HG02571 (cell line): ENCODE results near the gene MUS81.

Source experiments
- ATAC-seq: cut with Tn5 transposase; IDR thresholded peaks from one replicate; pipeline ENCODE4 v1.9.1; 2021; ENCODE audit warnings: mild to moderate bottlenecking, moderate library complexity; ENCODE audit not compliant: unreplicated experiment

The MUS81 gene

DNA sequence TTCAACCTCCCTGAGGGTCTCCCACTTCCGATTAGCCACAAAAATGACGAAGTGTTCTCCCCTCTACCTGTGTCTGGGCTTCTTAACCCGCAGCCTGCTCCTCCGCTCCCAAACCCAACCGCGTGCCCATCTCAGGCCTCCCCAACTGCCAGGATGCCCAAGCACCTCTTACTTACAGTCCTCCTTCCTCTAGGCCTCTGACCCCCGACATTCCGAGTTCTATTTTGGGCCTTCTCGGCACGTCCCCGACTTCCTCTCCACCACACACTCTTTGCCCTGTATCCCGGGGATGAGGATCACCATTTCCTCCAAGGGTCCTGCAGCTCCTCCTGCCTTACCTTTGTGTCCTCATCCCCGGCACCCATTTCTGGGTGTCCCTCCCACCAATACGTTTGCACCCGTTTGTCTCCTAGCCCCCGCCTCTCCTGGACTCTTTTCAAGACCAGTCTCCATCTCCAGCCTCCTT, 388 bp upstream of the MUS81 start:
- ATAC-seq = no peak

DNA sequence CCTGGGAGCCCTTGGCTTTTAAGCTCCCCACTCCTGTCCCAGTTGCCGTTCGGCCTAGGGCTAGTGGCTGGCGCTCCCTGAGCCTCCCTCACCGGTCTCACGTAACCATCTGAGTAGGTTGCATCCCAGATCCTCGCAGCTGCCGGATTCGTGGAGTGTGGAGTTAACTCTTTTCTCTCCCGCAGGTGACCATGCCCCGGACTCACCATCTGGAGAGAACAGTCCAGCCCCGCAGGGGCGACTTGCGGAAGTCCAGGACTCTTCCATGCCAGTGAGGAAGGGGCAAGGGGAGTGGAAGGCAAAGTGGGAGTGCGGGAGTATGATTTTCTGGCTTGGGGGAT, 902 bp downstream of the MUS81 start:
- no peak for ATAC-seq

DNA sequence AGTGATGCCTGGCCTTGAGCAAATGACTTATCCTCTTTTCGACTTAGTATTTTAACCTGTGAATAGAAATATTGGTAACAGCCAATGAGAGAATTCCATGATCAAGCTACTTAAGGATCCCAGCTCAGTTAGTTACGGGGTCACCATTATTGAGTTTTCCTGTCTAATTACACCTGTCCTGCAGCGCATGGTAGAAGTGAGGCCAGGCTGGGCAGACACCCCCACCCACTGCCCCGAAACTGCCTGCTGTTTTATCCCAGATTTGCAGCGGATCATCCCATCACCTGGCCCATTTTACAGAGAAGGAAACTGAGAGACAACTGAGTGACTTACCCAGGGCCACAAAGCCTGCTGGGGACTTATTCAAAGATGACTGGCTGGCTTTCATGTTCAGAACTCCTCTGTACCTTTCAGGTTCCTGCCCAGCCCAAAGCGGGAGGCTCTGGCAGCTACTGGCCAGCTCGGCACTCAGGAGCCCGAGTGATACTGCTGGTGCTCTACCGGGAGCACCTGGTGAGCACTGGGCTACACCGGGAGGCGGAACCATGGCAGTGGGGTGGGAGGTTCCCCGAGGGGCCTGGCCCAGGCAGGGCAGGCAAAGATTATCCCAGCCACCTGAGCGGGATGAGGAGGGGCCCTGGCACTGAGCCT, 1.4 kb downstream of the MUS81 start:
- ATAC-seq = no peak

DNA sequence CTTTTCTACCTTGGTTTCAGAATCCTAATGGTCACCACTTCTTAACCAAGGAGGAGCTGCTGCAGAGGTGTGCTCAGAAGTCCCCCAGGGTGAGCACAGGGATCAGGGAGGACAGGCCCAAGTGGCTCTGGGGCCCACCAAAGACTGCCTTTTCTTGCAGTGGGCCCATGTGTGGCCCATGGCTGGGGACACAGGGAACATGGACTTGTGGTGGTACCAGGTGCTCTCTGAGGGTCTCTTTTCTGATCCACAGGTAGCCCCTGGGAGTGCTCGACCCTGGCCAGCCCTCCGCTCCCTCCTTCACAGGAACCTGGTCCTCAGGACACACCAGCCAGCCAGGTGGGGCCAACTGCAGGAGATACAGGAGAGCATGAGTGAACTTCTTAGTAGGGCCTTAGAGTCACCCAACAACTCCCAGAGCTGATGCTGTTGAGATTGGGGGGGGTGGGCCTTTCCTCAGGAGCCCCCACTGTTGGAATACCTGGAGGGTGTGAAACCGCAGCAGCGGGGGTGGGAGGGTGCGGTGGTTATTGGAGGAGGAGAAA, 2.0 kb downstream of the MUS81 start:
- ATAC-seq = no peak

DNA sequence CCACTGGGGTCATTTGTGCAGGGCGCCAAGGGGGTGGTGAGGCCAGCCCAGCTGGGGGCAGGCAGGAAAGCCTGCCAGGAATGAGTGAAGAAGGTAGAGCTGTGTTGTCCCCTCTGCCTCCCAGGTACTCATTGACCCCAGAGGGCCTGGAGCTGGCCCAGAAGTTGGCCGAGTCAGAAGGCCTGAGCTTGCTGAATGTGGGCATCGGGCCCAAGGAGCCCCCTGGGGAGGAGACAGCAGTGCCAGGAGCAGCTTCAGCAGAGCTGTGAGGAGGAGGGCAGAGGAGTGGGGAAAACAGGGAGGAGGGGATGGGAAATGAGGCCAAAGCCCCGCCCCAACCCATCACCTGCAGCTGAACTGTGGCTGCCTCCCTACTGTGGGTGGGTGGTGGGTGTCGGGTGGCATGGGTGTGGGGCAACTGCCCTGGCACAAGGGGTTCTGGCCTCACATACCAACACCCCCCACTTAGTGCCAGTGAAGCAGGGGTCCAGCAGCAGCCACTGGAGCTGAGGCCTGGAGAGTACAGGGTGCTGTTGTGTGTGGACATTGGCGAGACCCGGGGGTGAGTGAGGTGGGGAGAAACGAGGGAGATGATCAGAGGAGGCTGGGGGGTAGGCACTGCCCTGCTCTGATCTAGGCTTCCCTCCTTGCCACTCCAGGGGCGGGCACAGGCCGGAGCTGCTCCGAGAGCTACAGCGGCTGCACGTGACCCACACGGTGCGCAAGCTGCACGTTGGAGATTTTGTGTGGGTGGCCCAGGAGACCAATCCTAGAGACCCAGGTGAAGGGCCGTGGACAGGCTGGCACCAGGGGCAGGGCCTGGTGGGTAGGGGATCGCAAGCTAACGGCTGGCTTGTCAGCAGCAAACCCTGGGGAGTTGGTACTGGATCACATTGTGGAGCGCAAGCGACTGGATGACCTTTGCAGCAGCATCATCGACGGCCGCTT, 3.0 kb downstream of the MUS81 start:
- ATAC-seq = no peak

DNA sequence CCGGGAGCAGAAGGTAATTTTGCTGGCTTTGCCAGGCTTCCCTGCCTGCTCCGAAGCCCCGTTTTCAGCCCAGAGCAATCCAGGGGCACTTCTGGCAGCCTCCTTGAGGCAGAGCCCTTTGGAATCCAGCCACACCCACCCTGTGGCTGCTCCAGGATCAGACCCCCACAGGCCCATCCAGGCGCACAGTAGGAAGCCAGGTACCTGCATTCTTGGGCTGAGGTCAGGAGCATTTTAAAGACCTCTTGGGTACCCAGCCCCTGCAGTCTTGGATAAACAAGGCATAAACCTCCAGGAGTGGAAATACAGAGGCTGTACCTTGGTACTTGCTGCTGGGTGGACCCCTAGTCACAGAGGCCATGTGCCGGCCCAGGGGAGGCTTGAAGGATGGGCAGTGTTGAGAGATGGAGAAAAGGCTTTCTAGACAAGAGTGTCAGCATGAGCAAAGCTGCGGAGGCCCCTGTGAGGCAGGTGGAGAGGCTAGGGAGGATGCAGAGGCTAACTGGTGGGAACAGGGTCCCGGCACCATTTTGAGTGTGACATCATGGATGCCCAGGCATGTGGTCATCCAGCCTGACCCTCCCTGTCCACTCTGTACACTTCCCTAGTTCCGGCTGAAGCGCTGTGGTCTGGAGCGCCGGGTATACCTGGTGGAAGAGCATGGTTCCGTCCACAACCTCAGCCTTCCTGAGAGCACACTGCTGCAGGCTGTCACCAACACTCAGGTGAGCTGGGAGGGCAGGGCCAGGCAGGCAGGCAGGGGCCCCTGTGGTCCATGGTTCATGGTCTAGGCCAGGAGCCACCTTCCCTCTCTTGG, 3.9 kb downstream of the MUS81 start:
- no peak for ATAC-seq

DNA sequence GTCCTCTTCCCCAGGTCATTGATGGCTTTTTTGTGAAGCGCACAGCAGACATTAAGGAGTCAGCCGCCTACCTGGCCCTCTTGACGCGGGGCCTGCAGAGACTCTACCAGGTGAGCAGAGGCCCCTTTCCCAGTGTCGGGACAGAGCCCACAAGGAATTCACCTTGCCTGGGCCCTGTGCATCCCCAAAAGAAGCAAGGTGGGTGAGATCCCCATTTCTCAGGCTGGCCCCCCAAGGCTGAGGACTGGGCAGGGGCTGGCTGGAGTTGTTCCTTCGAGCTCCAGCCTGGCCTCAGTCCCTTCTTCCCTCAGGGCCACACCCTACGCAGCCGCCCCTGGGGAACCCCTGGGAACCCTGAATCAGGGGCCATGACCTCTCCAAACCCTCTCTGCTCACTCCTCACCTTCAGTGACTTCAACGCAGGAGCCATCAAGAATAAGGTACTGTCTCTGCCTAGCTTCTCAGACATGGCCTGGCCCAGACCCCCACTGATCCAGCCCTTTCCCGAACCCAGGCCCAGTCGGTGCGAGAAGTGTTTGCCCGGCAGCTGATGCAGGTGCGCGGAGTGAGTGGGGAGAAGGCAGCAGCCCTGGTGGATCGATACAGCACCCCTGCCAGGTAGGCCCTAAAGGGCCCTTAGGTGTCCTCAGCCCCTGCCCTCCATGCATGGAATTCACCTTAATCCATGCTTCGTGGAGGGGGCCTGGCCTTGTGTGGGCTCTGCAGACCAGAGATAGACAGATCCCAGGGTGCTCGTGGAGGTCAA, 4.7 kb downstream of the MUS81 start:
- no peak for ATAC-seq

DNA sequence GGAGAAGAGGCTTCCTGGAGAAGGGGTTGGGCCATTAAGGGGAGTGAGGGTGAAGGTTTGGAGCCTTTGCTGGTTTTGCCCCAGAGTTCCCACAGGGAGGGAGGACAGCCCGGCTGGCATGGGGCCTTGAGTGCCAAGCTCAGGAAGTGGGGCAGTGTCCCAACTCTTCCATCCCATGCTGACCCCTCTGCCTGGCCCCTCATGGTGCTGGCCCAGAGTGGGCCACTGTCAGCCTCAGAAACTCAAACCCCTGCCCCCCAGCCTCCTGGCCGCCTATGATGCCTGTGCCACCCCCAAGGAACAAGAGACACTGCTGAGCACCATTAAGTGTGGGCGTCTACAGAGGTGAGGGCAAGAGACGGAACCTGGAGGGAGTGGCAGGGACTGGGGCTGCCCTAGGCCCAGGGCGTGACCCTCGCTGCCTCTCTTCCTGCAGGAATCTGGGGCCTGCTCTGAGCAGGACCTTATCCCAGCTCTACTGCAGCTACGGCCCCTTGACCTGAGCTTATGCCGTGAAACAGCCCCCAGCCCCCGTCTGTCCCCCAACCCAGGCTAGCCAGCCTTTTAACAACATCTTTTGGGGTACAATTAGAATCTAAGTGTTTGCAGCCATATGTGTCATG, 5.4 kb downstream of the MUS81 start:
- no peak for ATAC-seq

DNA sequence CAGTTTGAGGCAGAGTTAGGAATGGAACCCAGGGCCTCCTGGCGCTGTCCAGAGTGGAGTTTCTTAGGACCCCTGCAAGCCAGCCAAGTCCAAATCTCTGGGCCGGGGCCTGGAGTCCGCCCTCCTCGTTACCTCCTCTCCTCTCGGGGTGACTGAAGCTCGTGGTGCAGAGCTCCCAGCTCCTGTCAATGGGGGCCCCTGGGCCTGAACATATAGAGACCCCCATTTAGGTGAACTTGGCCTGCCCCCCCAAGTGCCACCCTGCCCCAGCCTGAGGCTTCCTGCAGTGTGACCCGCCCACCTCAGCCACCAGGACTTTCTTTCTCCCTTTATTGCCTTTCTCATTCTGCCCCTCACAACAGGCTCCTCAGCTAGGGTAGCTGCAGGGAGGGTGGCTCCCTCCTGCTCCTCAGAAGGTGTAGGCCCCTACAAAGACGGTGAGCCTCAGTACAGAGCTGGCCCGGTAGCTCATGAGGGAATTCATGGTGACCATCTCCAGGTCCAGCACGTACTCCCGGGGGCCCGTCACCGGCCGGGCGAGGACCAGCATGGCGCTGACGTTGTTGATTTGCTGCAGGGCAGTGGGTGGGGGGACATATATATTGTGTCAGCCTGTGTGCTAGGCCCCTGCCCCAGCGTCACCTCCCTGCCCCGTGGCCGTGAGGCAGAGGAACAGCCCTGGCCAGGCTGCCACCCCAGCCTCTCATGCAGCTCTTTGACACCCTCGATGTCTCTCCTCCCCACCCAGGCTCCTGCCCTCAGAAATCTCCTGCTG, 6.5 kb downstream of the MUS81 start:
- no peak for ATAC-seq

DNA sequence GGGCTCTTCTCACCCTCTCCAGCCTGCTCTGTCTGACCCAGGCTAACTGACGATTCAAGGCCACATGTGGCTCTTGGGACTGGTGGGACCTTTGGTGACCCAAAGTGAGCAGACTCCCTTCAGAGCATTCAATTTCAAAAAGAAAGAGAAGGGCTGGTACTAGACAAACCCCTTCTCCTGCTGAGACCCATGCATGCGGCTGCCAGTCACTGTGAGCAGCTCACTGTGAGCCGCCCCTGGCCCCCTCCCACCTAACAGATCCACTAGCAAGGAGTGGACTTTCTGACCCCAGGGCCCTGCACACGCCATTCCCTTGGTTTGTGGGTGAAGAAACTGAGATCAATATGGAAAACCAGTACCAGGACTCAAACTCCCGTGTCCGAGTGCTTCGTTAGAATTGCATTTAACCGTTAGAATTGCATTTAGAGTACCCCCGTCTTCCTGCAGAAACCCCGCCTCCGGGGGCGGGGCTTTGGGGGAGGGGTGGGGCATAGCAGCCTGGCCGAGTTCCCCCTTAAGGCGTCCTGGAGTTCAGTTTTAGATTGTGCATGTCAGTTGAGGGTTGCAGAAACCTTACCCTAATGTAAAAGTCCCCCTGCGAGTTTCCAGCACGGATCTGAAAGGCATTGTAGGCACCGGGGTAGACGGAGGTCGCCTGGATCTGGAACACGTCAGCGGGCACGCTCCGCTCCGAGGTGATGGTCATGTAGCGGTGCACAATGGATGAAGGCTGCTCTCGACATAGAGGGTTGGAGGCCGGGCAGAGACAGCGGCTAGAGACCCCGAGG, 7.2 kb downstream of the MUS81 start:
- no peak for ATAC-seq

DNA sequence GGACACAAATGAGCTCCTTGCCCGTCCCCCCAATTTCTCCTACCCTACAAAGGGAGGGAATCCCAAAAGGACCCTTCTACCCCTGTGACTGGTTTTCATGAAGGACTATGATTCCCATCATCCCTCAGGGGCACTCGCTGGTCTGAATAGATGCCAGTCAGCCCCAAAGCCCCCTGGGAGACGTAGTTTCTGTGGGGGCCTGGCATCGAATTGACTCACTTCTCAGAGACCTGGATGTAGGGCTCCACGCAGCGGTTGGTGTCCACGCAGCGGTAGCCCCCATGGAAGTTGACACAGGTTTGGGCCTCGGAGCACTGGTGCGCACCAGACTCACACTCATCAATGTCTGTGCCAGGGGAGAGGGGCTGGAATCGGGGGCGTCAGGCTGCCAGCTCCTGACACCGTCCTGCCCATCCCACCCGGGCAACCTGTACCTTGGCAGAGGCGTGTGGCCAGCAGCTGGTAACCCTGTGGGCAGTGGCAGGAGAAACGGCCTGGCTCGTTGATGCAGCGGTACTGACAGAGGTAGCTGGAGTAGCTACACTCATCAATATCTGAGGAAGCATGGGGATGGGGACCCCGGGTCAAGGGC, 7.9 kb downstream of the MUS81 start:
- ATAC-seq = no peak

DNA sequence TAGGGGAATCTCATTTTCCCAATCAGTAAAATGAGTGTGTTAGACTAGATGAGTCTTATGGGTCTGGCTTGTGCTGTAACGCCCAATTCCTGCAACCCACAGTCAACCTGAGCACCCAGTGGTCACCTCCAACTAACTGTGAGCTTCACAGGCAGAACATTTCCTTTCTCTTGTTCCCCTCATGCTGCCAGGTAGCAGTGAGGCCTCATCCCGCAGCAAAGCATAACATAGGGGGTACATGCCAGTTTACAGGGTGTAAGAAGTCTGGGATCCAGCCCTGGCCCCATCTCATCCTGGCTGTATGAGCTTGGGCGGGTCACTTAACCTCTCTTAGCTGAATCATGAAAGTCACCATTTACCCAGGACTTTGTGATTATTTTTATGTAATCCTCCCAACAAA, 8.7 kb downstream of the MUS81 start:
- ATAC-seq = no peak

DNA sequence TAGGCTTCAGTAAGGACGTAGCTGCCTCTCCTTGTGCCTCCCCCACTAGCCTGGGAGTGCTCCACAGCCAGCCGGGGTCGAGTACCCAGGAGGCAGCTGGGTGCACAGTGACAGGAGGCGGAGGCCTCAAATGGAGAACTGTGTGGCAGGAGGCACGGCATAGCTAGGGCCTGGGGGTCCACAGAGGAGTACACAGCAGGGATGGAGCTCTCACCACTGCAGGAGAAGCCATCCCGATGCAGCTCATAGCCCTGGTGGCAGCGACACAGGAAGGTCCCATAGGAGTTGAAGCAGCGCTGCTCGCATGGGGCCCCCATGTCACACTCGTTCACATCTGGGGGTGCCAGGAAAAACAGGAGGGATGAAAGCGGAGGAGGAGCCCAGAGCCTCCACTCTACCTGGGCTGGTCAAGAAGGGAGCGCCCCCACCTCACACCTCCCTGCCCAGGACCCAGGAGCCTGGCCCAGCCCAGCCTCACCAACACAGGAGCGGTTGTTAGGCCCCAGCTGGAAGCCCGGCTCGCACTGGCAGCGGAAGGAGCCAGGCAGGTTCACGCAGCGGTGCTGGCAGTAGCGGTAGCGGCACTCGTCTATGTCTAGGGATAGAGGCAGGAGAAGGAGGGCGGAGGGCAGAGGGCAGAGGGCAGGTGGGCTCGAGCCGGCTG, 9.5 kb downstream of the MUS81 start:
- no peak for ATAC-seq

DNA sequence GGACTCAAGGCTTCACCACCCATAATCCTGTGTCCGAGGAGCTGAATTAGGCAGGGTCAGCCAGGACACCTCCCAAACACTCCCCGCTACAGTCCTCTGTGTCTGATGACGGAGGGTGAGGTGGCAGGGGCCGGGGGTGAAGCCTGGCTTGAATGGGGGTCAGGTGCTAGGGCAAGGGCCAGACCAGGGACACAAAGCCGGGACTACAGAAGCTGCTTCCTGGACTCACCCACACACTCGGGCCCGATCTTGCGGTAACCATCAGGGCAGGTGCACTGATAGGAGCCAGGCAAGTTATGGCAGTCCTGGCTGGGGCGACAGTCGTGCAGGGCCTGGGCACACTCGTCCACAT, 10.1 kb downstream of the MUS81 start:
- ATAC-seq = no peak

DNA sequence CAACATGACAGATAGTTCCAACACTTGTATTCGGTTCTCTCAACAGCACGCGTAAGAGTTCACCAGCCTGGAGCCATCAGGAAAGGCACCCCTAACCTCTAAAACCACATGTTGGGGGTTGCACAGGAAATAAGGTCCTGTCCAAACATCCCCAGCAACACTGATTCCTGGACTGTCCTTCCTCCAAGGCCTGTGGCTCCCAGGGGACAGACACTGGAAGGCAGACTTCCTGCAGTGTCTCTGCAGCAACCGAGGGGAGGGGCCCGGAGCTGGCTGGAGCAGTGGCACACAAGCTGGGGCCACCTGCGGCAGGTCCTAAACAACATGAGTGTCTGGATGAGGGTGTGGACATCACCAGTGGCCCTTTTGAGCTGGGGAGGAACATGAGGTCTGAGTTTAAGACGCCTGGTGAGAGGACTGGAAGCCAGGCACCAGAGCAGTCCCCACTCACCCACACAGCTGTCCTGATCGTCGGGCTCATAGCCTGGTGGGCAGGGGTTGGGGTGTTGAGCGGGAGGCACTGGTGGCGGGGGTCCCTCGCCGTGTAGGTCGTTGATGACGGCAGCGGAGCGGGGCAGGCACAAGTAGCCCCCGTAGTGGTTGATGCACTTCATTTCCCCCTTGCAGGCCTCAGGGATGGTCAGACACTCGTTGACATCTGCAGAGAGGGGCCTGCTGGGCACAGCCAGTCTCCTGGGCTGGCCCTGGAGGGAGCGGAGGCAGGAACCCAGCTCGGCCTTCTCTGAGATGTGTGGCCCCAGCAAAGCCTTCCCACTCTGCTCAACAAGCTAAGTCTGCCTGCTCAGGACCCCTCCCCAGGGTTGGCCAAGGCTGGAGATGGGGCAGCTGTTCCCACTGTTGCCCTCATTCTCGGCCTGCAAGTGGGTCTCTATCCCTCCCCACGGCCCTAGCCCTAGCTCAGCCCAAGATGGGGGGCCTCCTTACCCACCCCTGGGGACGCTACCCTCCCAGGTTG, 10.8 kb downstream of the MUS81 start:
- ATAC-seq = no peak

DNA sequence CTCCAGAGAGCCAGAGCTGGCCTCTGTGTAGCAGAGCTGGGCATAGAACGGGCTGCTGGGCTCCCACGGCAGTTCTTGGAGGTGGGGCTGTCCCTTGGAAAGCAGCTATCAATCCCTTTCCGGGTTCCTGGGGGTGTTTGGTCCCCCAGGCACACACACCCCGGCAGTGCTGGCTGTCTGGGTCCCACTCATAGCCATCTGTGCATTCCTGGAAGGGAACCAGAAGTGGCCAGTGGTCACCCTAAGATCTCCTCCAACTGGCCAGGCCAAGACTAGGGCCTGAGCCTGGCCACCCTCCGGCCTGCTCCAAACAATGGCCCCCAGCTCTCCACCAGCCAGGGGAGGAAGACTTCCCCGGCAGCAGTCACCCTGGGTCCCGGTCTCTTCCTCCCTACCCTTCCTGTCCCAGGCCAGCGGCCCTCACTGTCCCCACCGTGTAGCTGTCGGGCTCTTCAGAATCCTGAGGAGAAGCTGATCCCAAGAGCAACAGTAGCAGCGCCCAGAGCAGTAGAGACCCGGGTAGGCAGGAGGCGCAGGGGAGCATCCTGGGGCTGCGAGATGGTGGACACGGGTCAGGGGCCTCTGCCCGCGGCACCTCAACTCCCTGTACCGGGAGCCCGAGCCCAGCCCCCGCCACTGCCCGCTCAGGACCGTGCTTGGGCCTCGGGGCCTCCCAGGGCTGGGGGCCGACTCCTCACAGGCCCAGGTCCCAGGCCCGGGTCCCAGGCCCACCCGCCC, 11.7 kb downstream of the MUS81 start:
- ATAC-seq = no peak
